GM12864 (cell line): ENCODE measurements around the gene ATP6V1F.

Experiments
- DNase-seq: peaks from one replicate; pipeline ENCODE4 v3.0.0-alpha.2; 2011; ENCODE audit warnings: low read depth
- H3K4me3 ChIP-seq: 2 replicates; pipeline ENCODE4 v1.5.1; 2011; ENCODE audit warnings: mild to moderate bottlenecking, low read depth, low read length, control low read depth
- CTCF ChIP-seq: IDR thresholded peaks from 2 replicates; pipeline ENCODE4 v1.5.1; 2011; ENCODE audit warnings: low read depth, mild to moderate bottlenecking, moderate library complexity, low read length, control low read depth, inconsistent platforms; ENCODE audit errors: missing control alignments

The ATP6V1F gene

GRCh38 chr7:128876978-128877755 lies 14.5 kb downstream of the ATP6V1F start:
- TF ChIP-seq CTCF: no peak
- H3K4me3 ChIP-seq: no peak overlapping the region
- no peak for DNase-seq

- no peak for TF ChIP-seq CTCF
- no peak overlapping the region for H3K4me3 ChIP-seq
- no peak for DNase-seq
Observed at GRCh38 chr7:128877756-128878120, 15.1 kb downstream of the ATP6V1F start.

GRCh38 chr7:128878226-128879105 lies 15.8 kb downstream of the ATP6V1F start:
- no peak for DNase-seq
- no peak for TF ChIP-seq CTCF

GRCh38 chr7:128879461-128879938 lies 16.8 kb downstream of the ATP6V1F start:
- TF ChIP-seq CTCF: no peak
- DNase-seq: no peak
- no peak overlapping the region for H3K4me3 ChIP-seq

More at GRCh38 chr7:128878226-128879105, 15.8 kb downstream of the ATP6V1F start:
- no peak overlapping the region for H3K4me3 ChIP-seq

GRCh38 chr7:128879939-128880746 lies 17.5 kb downstream of the ATP6V1F start:
- TF ChIP-seq CTCF: peak; percentile 35
- no peak for DNase-seq
- no peak overlapping the region for H3K4me3 ChIP-seq

GRCh38 chr7:128880791-128881457 lies 18.3 kb downstream of the ATP6V1F start:
- no peak overlapping the region for H3K4me3 ChIP-seq
- TF ChIP-seq CTCF: no peak
- no peak for DNase-seq
